ENCODE measurements around the gene CGB3. TPM values are rescaled to one million over a fixed set of nuclear protein-coding genes. Genes with fewer than 3 reads are reported as not detected.

CGB3 gene
- total RNA-seq, 2 donors from 2014 or later, result not detected

- H3K4me1 Mint-ChIP-seq (ENCODE audit: low read depth in 2 of 2), result peaks cover 34 to 42% of the 10 kb centered on the region in 2 donors
- H3K27me3 Mint-ChIP-seq, result no peaks in the 10 kb centered on the region
- ATAC-seq (peak; percentile 95 to 96), DNase-seq (ENCODE audit: low spot score) (peak; percentile 100)
- H3K27ac Mint-ChIP-seq, result peak within 1 kb of the TSS; percentile 95 to 96
- H3K4me3 Mint-ChIP-seq, result peak within 1 kb of the TSS; percentile 99
- peaks cover 4% of the 10 kb centered on the region for H3K36me3 Mint-ChIP-seq
- H3K9me3 Mint-ChIP-seq, result no peaks in the 10 kb centered on the region
Observed at GRCh38 chr19:48993175-48994034, 30.7 kb downstream of the CGB3 start, which contains the start of the genes GYS1 and RUVBL2. Gene GYS1 (minus strand): TSS chr19:48993309. CDS start chr19:48993112, 197 bp downstream. Gene RUVBL2 (plus strand): TSS chr19:48993887. CDS start chr19:48993912, 25 bp downstream.

- DNase-seq (ENCODE audit: low spot score) (peak; percentile 63), ATAC-seq (no peak)
- Mint-ChIP-seq H3K27ac (peak overlapping the region; percentile 95 to 96), H3K4me1 (ENCODE audit: low read depth in 2 of 2) (peaks cover 34 to 41% of the 10 kb centered on the region in 2 donors), H3K4me3 (peak overlapping the region; percentile 99), H3K27me3 (no peaks in the 10 kb centered on the region), H3K36me3 (peaks cover 8% of the 10 kb centered on the region), H3K9me3 (no peaks in the 10 kb centered on the region)
Observed at GRCh38 chr19:48992581-48993174, 31.5 kb downstream of the CGB3 start.

GRCh38 chr19:48991873-48992580 is 32.1 kb downstream of the CGB3 start:
- peak overlapping the region; percentile 95 to 96 for H3K27ac Mint-ChIP-seq

GRCh38 chr19:48991011-48991609 is 33.0 kb downstream of the CGB3 start:
- DNase-seq (ENCODE audit: low spot score) (no peak), ATAC-seq (no peak)
- Mint-ChIP-seq H3K36me3 (peaks cover 8% of the 10 kb centered on the region), H3K4me3 (peak overlapping the region; percentile 10), H3K4me1 (ENCODE audit: low read depth in 2 of 2) (peaks cover 34 to 37% of the 10 kb centered on the region in 2 donors), H3K27me3 (no peaks in the 10 kb centered on the region), H3K27ac (peak overlapping the region in 1 of 2 donors; percentile 95), H3K9me3 (no peaks in the 10 kb centered on the region)

More at GRCh38 chr19:48991873-48992580, 32.1 kb downstream of the CGB3 start:
- peaks cover 8% of the 10 kb centered on the region for H3K36me3 Mint-ChIP-seq
- ATAC-seq (no peak), DNase-seq (ENCODE audit: low spot score) (no peak)
- no peaks in the 10 kb centered on the region for H3K27me3 Mint-ChIP-seq
- H3K9me3 Mint-ChIP-seq, result no peaks in the 10 kb centered on the region
- H3K4me3 Mint-ChIP-seq, result peak overlapping the region; percentile 99
- peaks cover 34 to 38% of the 10 kb centered on the region in 2 donors for H3K4me1 Mint-ChIP-seq (ENCODE audit: low read depth in 2 of 2)

DNA sequence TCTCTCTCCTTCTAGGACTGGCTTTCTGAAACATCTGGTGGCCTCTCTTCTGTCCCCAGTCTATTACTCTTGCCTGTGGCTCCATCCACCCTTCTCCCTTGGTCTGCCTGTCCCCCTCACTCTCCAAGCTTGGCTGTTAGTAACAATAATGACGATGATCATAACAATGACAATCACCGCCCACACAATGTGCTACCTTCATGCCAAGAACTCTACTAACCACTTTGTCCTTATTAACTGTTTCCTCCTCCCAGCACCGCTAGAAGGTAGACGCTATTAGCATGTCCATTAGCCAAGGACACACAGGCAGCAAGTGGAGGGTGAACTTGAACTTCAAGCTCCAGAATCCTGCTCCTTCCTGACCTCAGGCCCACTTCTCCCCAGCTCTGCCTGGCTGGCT is 33.7 kb downstream of the CGB3 start:
- Mint-ChIP-seq H3K4me3 (no peak overlapping the region), H3K36me3 (peaks cover 8% of the 10 kb centered on the region)
- ATAC-seq, result no peak

DNA sequence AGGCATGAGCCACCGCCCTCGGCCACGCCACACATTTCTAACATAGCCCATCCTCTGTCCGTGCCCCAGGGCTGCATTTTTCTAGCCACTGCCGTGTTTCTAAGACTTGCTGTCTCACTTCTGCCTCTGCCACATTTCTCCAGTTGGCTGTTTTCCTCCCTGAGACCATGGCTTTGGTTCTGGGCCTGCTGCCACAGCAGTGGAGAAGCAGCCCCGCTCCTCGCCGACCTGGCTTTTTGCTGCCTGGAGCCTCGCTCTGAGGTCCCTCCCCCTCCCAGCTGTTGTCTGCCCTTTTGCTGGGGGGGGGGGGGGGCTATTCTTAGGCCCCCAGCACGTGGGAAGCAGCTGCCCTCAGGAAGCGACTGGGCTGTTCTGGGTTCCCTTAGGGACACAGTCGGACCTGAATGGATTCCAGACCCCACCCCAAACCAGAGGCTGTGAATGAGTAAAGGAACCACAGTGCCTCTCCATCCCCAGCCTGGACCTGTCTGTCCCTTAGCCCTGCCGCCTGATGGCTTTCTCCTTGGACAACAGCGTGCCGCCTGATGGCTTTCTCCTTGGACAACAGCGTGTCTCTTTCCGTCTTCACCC is 34.3 kb downstream of the CGB3 start:
- H3K27me3 Mint-ChIP-seq, result no peaks in the 10 kb centered on the region
- peaks cover 27 to 31% of the 10 kb centered on the region in 2 donors for H3K4me1 Mint-ChIP-seq (ENCODE audit: low read depth in 2 of 2)
- H3K36me3 Mint-ChIP-seq, result peaks cover 8% of the 10 kb centered on the region
- ATAC-seq, result no peak
- DNase-seq (ENCODE audit: low spot score), result no peak
- H3K4me3 Mint-ChIP-seq, result no peak overlapping the region
- no peaks in the 10 kb centered on the region for H3K9me3 Mint-ChIP-seq
- H3K27ac Mint-ChIP-seq, result no peak overlapping the region

More for the DNA sequence above, 33.7 kb downstream of the CGB3 start:
- no peaks in the 10 kb centered on the region for H3K27me3 Mint-ChIP-seq
- no peaks in the 10 kb centered on the region for H3K9me3 Mint-ChIP-seq
- no peak for DNase-seq (ENCODE audit: low spot score)
- peak overlapping the region in 1 of 2 donors; percentile 95 for H3K27ac Mint-ChIP-seq
- peaks cover 33 to 37% of the 10 kb centered on the region in 2 donors for H3K4me1 Mint-ChIP-seq (ENCODE audit: low read depth in 2 of 2)

DNA sequence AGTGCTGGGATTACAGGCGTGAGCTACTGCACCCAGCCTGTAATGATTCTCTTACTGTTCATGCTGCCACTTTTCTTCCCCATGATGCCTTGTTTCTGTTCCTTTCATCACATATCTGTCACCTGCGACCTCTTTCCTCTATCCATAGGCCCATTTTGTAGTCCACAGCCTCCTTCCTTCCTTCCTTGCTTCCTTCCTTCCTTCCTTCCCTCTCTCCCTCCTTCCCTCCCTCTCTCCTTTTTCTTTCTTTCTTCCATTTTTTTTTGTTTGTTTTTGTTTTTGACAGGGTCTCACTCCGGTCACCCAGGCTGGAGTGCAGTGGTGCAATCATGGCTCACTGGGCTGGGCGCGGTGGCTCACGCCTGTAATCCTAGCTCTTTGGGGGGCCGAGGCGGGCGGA is 35.3 kb downstream of the CGB3 start:
- no peaks in the 10 kb centered on the region for H3K27me3 Mint-ChIP-seq
- H3K4me3 Mint-ChIP-seq, result no peak overlapping the region
- no peak for ATAC-seq
- DNase-seq (ENCODE audit: low spot score), result no peak
- peaks cover 8% of the 10 kb centered on the region for H3K36me3 Mint-ChIP-seq
- H3K27ac Mint-ChIP-seq, result no peak overlapping the region
- no peaks in the 10 kb centered on the region for H3K9me3 Mint-ChIP-seq
- peaks cover 20 to 27% of the 10 kb centered on the region in 2 donors for H3K4me1 Mint-ChIP-seq (ENCODE audit: low read depth in 2 of 2)

DNA sequence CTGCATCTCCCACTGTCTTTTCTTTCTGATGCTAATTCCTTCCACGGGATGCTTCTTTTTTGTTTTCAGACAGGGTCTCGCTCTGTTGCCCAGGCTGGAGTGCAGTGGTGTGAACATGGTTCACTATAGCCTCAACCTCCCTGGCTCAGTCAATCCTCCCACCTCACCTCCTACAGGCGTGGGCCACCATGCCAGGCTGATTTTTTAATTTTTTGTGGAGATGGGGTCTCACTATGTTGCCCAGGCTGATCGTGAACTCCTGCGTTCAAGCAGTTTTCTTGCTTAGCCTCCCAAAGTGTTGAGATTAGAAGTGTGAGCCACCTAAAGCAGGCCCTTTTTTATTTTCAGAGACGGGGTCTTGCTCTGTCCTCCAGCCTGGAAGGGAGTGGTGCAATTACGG is 35.8 kb downstream of the CGB3 start:
- ATAC-seq (no peak), DNase-seq (ENCODE audit: low spot score) (no peak)
- Mint-ChIP-seq H3K36me3 (peaks cover 9% of the 10 kb centered on the region), H3K4me1 (ENCODE audit: low read depth in 2 of 2) (peaks cover 16 to 24% of the 10 kb centered on the region in 2 donors), H3K27me3 (no peaks in the 10 kb centered on the region), H3K4me3 (no peak overlapping the region), H3K9me3 (no peaks in the 10 kb centered on the region), H3K27ac (no peak overlapping the region)

GRCh38 chr19:48987323-48987722 is 36.8 kb downstream of the CGB3 start:
- Mint-ChIP-seq H3K36me3 (peaks cover 13% of the 10 kb centered on the region), H3K4me3 (no peak overlapping the region), H3K4me1 (ENCODE audit: low read depth in 2 of 2) (peaks cover 10 to 18% of the 10 kb centered on the region in 2 donors), H3K27me3 (no peaks in the 10 kb centered on the region), H3K9me3 (no peaks in the 10 kb centered on the region), H3K27ac (no peak overlapping the region)
- no peak for ATAC-seq
- no peak for DNase-seq (ENCODE audit: low spot score)

DNA sequence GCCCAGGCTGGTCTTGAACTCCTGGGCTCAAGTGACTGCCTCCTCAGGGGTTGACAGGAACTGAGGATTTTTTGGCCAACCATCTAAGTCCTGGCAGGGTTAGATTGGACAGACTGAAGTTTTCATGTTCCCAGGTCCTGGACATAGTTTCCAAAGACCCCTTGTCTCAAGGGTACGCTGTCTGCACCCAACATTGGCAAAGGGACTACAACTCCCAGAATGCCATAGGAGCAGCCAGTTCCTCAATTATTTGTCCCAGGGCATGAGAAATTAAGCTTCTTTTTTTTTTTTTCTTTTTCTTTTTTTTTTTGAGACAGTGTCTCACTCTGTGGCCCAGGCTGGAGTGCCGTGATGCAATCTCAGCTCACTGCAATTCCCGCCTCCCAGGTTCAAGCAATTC is 37.9 kb downstream of the CGB3 start:
- no peak overlapping the region for H3K27ac Mint-ChIP-seq
- peaks cover 5 to 13% of the 10 kb centered on the region in 2 donors for H3K4me1 Mint-ChIP-seq (ENCODE audit: low read depth in 2 of 2)
- H3K9me3 Mint-ChIP-seq, result no peaks in the 10 kb centered on the region
- peaks cover 13% of the 10 kb centered on the region for H3K36me3 Mint-ChIP-seq
- H3K27me3 Mint-ChIP-seq, result no peaks in the 10 kb centered on the region
- H3K4me3 Mint-ChIP-seq, result no peak overlapping the region
- DNase-seq (ENCODE audit: low spot score) (no peak), ATAC-seq (no peak)

DNA sequence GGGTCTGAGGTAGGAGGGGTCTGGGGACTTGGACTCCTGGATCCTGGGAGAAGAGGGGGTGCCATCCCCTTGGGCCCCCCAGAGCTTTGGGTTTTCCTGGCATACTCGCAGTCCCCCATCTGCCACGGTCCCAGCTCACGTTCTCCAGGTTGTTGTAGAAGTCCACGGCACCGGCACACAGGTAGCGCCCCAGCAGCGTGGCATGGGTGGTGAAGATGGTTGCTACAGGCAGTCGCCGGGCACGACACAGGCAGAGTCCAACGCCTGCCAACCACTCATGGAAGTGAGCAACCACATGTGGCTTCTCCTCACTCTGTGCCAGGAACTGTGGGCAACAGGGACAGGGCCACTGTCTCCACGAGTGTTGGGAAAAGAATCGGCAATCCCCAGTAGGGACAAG is 38.4 kb downstream of the CGB3 start:
- no peaks in the 10 kb centered on the region for H3K27me3 Mint-ChIP-seq
- DNase-seq (ENCODE audit: low spot score) (no peak), ATAC-seq (no peak)
- peaks cover 5 to 9% of the 10 kb centered on the region in 2 donors for H3K4me1 Mint-ChIP-seq (ENCODE audit: low read depth in 2 of 2)
- no peaks in the 10 kb centered on the region for H3K9me3 Mint-ChIP-seq
- no peak overlapping the region for H3K4me3 Mint-ChIP-seq
- no peak overlapping the region for H3K27ac Mint-ChIP-seq
- H3K36me3 Mint-ChIP-seq, result peaks cover 13% of the 10 kb centered on the region

DNA sequence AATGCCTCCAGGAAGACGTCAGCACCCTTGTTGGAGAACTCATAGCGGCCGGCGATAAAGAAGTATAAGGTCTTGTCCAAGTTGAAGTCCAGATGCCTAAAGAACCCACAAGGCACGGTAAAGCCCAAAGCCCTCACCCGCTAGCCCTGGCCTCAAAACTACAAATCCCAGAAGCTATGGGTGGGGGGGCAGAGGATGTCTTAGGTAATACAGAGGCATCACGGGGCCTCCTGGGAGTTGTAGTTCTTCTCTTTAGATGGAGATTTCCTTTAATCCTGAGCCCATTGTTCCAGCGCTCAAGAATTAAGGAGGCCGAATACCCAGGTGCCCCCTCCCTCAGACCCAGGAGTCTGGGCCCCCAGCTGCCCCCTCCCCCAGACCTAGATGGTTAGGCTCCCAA is 41.9 kb downstream of the CGB3 start:
- ATAC-seq (no peak), DNase-seq (ENCODE audit: low spot score) (no peak)
- Mint-ChIP-seq H3K9me3 (no peaks in the 10 kb centered on the region), H3K4me3 (no peak overlapping the region), H3K4me1 (ENCODE audit: low read depth in 2 of 2) (peaks cover 0 to 4% of the 10 kb centered on the region in 2 donors), H3K36me3 (peaks cover 11% of the 10 kb centered on the region), H3K27ac (no peak overlapping the region), H3K27me3 (no peaks in the 10 kb centered on the region)

DNA sequence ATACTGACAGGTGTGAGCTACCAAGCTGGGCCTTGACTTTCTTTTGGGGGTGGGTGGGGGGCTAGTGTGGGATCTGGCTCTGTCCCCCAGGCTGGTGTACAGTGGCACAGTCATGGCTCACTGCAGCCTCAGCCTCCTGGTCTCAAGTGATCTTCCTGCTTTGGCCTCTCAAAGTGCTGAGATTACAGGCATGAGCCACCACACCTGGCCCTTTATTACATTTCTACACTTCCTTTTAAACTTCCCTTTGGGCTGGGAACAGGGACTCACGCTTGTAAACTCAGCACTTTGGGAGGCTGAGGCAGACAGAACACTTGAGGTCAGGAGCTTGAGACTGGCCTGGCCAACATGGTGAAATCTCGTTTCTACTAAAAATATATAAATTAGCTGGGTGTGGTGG is 47.1 kb downstream of the CGB3 start:
- Mint-ChIP-seq H3K36me3 (peaks cover 6% of the 10 kb centered on the region), H3K27me3 (no peaks in the 10 kb centered on the region), H3K9me3 (no peaks in the 10 kb centered on the region), H3K27ac (no peak overlapping the region), H3K4me3 (no peak overlapping the region), H3K4me1 (ENCODE audit: low read depth in 2 of 2) (peaks cover 5 to 7% of the 10 kb centered on the region in 2 donors)
- ATAC-seq, result no peak
- DNase-seq (ENCODE audit: low spot score), result no peak

All from natural killer cell treated with Interleukin-12 subunit alpha and Interleukin-12 subunit beta and Interleukin-15 and Interleukin-18, amount 100 ng/mL, for 72 hours (primary cell).